ENCODE results near the gene IGSF10.

IGSF10 gene

GRCh38 chr3:151483488-151483887, 22.6 kb upstream of the IGSF10 start:
- Histone ChIP-seq H3K4me3 (ENCODE audit: low read length) (no peak overlapping the region), H3K27me3 (ENCODE audit: control insufficient read depth, insufficient read depth, low read length) (no peaks in the 10 kb centered on the region), H3K36me3 (ENCODE audit: control insufficient read depth, insufficient read depth, low read length) (no peaks in the 10 kb centered on the region), H3K4me1 (ENCODE audit: control insufficient read depth, insufficient read depth, low read length) (peaks cover 3% of the 10 kb centered on the region), H3K27ac (ENCODE audit: low read depth, low read length) (no peak overlapping the region), H3K9ac (ENCODE audit: low read length) (no peak overlapping the region)

GRCh38 chr3:151480492-151480891, 19.6 kb upstream of the IGSF10 start:
- H3K27ac ChIP-seq (ENCODE audit: low read depth, low read length): no peak overlapping the region
- H3K9ac ChIP-seq (ENCODE audit: low read length): no peak overlapping the region
- H3K27me3 ChIP-seq (ENCODE audit: control insufficient read depth, insufficient read depth, low read length): no peaks in the 10 kb centered on the region
- no peaks in the 10 kb centered on the region for H3K36me3 ChIP-seq (ENCODE audit: control insufficient read depth, insufficient read depth, low read length)
- peaks cover 10% of the 10 kb centered on the region for H3K4me1 ChIP-seq (ENCODE audit: control insufficient read depth, insufficient read depth, low read length)
- no peak overlapping the region for H3K4me3 ChIP-seq (ENCODE audit: low read length)

- Histone ChIP-seq H3K4me3 (ENCODE audit: low read length) (no peak overlapping the region), H3K27me3 (ENCODE audit: control insufficient read depth, insufficient read depth, low read length) (no peaks in the 10 kb centered on the region), H3K9ac (ENCODE audit: low read length) (no peak overlapping the region), H3K4me1 (ENCODE audit: control insufficient read depth, insufficient read depth, low read length) (peaks cover 10% of the 10 kb centered on the region), H3K36me3 (ENCODE audit: control insufficient read depth, insufficient read depth, low read length) (no peaks in the 10 kb centered on the region), H3K27ac (ENCODE audit: low read depth, low read length) (no peak overlapping the region)
Observed at GRCh38 chr3:151479452-151479851, 18.6 kb upstream of the IGSF10 start.

- Histone ChIP-seq H3K4me3 (ENCODE audit: low read length) (no peak overlapping the region), H3K36me3 (ENCODE audit: control insufficient read depth, insufficient read depth, low read length) (no peaks in the 10 kb centered on the region), H3K4me1 (ENCODE audit: control insufficient read depth, insufficient read depth, low read length) (peaks cover 10% of the 10 kb centered on the region), H3K9ac (ENCODE audit: low read length) (no peak overlapping the region), H3K27ac (ENCODE audit: low read depth, low read length) (no peak overlapping the region), H3K27me3 (ENCODE audit: control insufficient read depth, insufficient read depth, low read length) (no peaks in the 10 kb centered on the region)
Observed at GRCh38 chr3:151478335-151478697, 17.5 kb upstream of the IGSF10 start.

GRCh38 chr3:151477591-151478334, 16.9 kb upstream of the IGSF10 start:
- Histone ChIP-seq H3K9ac (ENCODE audit: low read length) (no peak overlapping the region), H3K4me1 (ENCODE audit: control insufficient read depth, insufficient read depth, low read length) (peaks cover 10% of the 10 kb centered on the region), H3K27me3 (ENCODE audit: control insufficient read depth, insufficient read depth, low read length) (no peaks in the 10 kb centered on the region), H3K4me3 (ENCODE audit: low read length) (no peak overlapping the region), H3K27ac (ENCODE audit: low read depth, low read length) (no peak overlapping the region), H3K36me3 (ENCODE audit: control insufficient read depth, insufficient read depth, low read length) (no peaks in the 10 kb centered on the region)

- H3K4me1 ChIP-seq (ENCODE audit: control insufficient read depth, insufficient read depth, low read length): peaks cover 10% of the 10 kb centered on the region
- H3K9ac ChIP-seq (ENCODE audit: low read length): no peak overlapping the region
- no peak overlapping the region for H3K4me3 ChIP-seq (ENCODE audit: low read length)
- no peaks in the 10 kb centered on the region for H3K27me3 ChIP-seq (ENCODE audit: control insufficient read depth, insufficient read depth, low read length)
- H3K27ac ChIP-seq (ENCODE audit: low read depth, low read length): no peak overlapping the region
- no peaks in the 10 kb centered on the region for H3K36me3 ChIP-seq (ENCODE audit: control insufficient read depth, insufficient read depth, low read length)
Observed at GRCh38 chr3:151476344-151477018, 15.6 kb upstream of the IGSF10 start.

- H3K4me3 ChIP-seq (ENCODE audit: low read length): no peak overlapping the region
- no peak overlapping the region for H3K27ac ChIP-seq (ENCODE audit: low read depth, low read length)
Observed at GRCh38 chr3:151468284-151468917, 7.5 kb upstream of the IGSF10 start.

GRCh38 chr3:151467069-151467468, 6.2 kb upstream of the IGSF10 start:
- Histone ChIP-seq H3K9ac (ENCODE audit: low read length) (no peak overlapping the region), H3K36me3 (ENCODE audit: control insufficient read depth, insufficient read depth, low read length) (no peaks in the 10 kb centered on the region), H3K4me3 (ENCODE audit: low read length) (no peak overlapping the region), H3K27ac (ENCODE audit: low read depth, low read length) (no peak overlapping the region), H3K27me3 (ENCODE audit: control insufficient read depth, insufficient read depth, low read length) (no peaks in the 10 kb centered on the region), H3K4me1 (ENCODE audit: control insufficient read depth, insufficient read depth, low read length) (no peaks in the 10 kb centered on the region)

More at GRCh38 chr3:151468284-151468917, 7.5 kb upstream of the IGSF10 start:
- Histone ChIP-seq H3K9ac (ENCODE audit: low read length) (no peak overlapping the region), H3K4me1 (ENCODE audit: control insufficient read depth, insufficient read depth, low read length) (no peaks in the 10 kb centered on the region), H3K36me3 (ENCODE audit: control insufficient read depth, insufficient read depth, low read length) (no peaks in the 10 kb centered on the region), H3K27me3 (ENCODE audit: control insufficient read depth, insufficient read depth, low read length) (no peaks in the 10 kb centered on the region)

GRCh38 chr3:151462991-151463390, 2.1 kb upstream of the IGSF10 start:
- Histone ChIP-seq H3K36me3 (ENCODE audit: control insufficient read depth, insufficient read depth, low read length) (no peaks in the 10 kb centered on the region), H3K9ac (ENCODE audit: low read length) (no peak overlapping the region), H3K27ac (ENCODE audit: low read depth, low read length) (no peak overlapping the region), H3K4me3 (ENCODE audit: low read length) (no peak overlapping the region), H3K27me3 (ENCODE audit: control insufficient read depth, insufficient read depth, low read length) (no peaks in the 10 kb centered on the region), H3K4me1 (ENCODE audit: control insufficient read depth, insufficient read depth, low read length) (no peaks in the 10 kb centered on the region)

- Histone ChIP-seq H3K36me3 (ENCODE audit: control insufficient read depth, insufficient read depth, low read length) (no peaks in the 10 kb centered on the region), H3K9ac (ENCODE audit: low read length) (no peak overlapping the region)
Observed at GRCh38 chr3:151462278-151462780, 1.5 kb upstream of the IGSF10 start.

GRCh38 chr3:151460228-151460627, 633 bp downstream of the IGSF10 start:
- no peak overlapping the region for H3K9ac ChIP-seq (ENCODE audit: low read length)
- no peaks in the 10 kb centered on the region for H3K36me3 ChIP-seq (ENCODE audit: control insufficient read depth, insufficient read depth, low read length)
- H3K4me3 ChIP-seq (ENCODE audit: low read length): peak overlapping the region; percentile 66
- no peaks in the 10 kb centered on the region for H3K4me1 ChIP-seq (ENCODE audit: control insufficient read depth, insufficient read depth, low read length)
- no peak overlapping the region for H3K27ac ChIP-seq (ENCODE audit: low read depth, low read length)
- H3K27me3 ChIP-seq (ENCODE audit: control insufficient read depth, insufficient read depth, low read length): no peaks in the 10 kb centered on the region

More at GRCh38 chr3:151462278-151462780, 1.5 kb upstream of the IGSF10 start:
- Histone ChIP-seq H3K4me1 (ENCODE audit: control insufficient read depth, insufficient read depth, low read length) (no peaks in the 10 kb centered on the region), H3K4me3 (ENCODE audit: low read length) (no peak overlapping the region), H3K27ac (ENCODE audit: low read depth, low read length) (no peak overlapping the region), H3K27me3 (ENCODE audit: control insufficient read depth, insufficient read depth, low read length) (no peaks in the 10 kb centered on the region)

GRCh38 chr3:151459358-151459757, 1.5 kb downstream of the IGSF10 start:
- Histone ChIP-seq H3K4me3 (ENCODE audit: low read length) (no peak overlapping the region), H3K4me1 (ENCODE audit: control insufficient read depth, insufficient read depth, low read length) (no peaks in the 10 kb centered on the region), H3K27me3 (ENCODE audit: control insufficient read depth, insufficient read depth, low read length) (no peaks in the 10 kb centered on the region), H3K9ac (ENCODE audit: low read length) (no peak overlapping the region), H3K27ac (ENCODE audit: low read depth, low read length) (no peak overlapping the region), H3K36me3 (ENCODE audit: control insufficient read depth, insufficient read depth, low read length) (no peaks in the 10 kb centered on the region)

Data from rectal smooth muscle tissue (tissue), 1 donor.